Endothelial cell (in vitro differentiated cells): ENCODE measurements around the gene SNX27. TPM values are rescaled to one million over a fixed set of nuclear protein-coding genes. Genes with fewer than 3 reads are reported as not detected.

ENCODE experiments used
- DNase-seq: peaks from one replicate; pipeline ENCODE4 v3.0.0; 2021; ENCODE audit warnings: low spot score
- H3K27ac Mint-ChIP-seq: one replicate; pipeline ENCODE4 v1.8.0; 2021; ENCODE audit warnings: mixed read lengths, inconsistent platforms; ENCODE audit not compliant: unreplicated experiment
- H3K27me3 Mint-ChIP-seq: one replicate; pipeline ENCODE4 v1.8.0; 2021; ENCODE audit warnings: mild to moderate bottlenecking, moderate library complexity, mixed read lengths, inconsistent platforms; ENCODE audit not compliant: unreplicated experiment
- H3K36me3 Mint-ChIP-seq: one replicate; pipeline ENCODE4 v1.8.0; 2021; ENCODE audit warnings: mild to moderate bottlenecking, low read depth, mixed read lengths, inconsistent platforms; ENCODE audit not compliant: unreplicated experiment
- H3K4me1 Mint-ChIP-seq: one replicate; pipeline ENCODE4 v1.8.0; 2021; ENCODE audit warnings: mild to moderate bottlenecking, mixed read lengths, inconsistent platforms; ENCODE audit not compliant: unreplicated experiment
- H3K4me3 Mint-ChIP-seq: one replicate; pipeline ENCODE4 v1.8.0; 2021; ENCODE audit warnings: mild to moderate bottlenecking, mixed read lengths, inconsistent platforms; ENCODE audit not compliant: unreplicated experiment
- H3K9me3 Mint-ChIP-seq: one replicate; pipeline ENCODE4 v1.8.0; 2021; ENCODE audit warnings: mixed read lengths, inconsistent platforms; ENCODE audit not compliant: unreplicated experiment
- total RNA-seq: library from RNA; stranded (reverse); fragmentation: NEBNext Ultra II Directional; extraction: Animal tissue kit (Norgen Biotek cat#: 25700); gene quantifications from one replicate; pipeline ENCODE4 v1.2.1, GENCODE V29; 2021; ENCODE audit not compliant: unreplicated experiment
- TF ChIP-seq, protein P1 (sequence below): fragments of 200-600 bp; sonication (generic); IDR thresholded peaks from one replicate; pipeline ENCODE4 v1.5.0; 2021; ENCODE audit warnings: antibody characterized with exemption; ENCODE audit not compliant: unreplicated experiment

The SNX27 gene
- total RNA-seq, 1 donor from 2014 or later: 28.9 TPM

DNA sequence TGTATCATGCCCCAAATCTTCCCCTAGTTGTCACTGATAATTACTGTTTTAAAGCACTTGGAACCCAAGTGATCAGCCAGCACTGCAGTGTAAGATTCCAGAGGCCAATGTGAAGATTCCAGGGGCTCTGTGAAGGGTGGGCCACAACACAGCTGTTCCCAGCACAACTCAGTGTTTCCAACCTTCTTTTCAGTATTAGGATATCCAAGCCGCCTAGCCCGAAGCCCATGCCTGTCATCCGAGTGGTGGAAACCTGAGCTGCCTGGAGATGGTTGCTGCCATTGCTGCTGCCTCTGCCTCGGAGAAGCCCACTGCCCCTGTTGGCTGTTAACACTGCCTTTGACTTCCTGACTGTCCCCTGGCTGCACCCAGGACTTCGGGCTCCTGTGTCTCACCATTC is 30.4 kb upstream of the SNX27 start:
- no peak for DNase-seq
- H3K4me3 Mint-ChIP-seq: no peak overlapping the region
- no peak overlapping the region for H3K27ac Mint-ChIP-seq
- peaks cover 32% of the 10 kb centered on the region for H3K36me3 Mint-ChIP-seq
- H3K9me3 Mint-ChIP-seq: no peaks in the 10 kb centered on the region
- no peaks in the 10 kb centered on the region for H3K4me1 Mint-ChIP-seq
- H3K27me3 Mint-ChIP-seq: no peaks in the 10 kb centered on the region
- TF ChIP-seq, protein P1, sequence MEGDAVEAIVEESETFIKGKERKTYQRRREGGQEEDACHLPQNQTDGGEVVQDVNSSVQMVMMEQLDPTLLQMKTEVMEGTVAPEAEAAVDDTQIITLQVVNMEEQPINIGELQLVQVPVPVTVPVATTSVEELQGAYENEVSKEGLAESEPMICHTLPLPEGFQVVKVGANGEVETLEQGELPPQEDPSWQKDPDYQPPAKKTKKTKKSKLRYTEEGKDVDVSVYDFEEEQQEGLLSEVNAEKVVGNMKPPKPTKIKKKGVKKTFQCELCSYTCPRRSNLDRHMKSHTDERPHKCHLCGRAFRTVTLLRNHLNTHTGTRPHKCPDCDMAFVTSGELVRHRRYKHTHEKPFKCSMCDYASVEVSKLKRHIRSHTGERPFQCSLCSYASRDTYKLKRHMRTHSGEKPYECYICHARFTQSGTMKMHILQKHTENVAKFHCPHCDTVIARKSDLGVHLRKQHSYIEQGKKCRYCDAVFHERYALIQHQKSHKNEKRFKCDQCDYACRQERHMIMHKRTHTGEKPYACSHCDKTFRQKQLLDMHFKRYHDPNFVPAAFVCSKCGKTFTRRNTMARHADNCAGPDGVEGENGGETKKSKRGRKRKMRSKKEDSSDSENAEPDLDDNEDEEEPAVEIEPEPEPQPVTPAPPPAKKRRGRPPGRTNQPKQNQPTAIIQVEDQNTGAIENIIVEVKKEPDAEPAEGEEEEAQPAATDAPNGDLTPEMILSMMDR: no peak

DNA sequence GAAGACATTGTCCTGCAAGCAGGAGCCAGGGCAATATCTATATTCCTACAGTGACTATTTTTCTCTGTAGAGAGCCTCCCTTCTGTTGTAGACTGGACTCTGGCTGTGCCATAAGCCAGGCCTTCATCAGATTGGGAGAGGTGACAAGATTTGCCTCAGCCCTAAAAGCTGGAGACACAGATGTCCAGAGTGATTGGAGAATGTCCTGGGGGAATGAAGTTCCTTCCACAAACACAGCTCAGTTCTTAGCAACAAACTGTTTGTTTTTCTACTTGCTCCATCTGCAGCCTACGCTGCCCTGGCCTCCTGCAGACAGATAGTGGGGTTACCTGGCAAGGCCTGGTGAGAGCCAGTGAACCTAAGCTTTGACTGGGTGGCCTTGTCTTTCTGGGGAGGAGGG is 29.9 kb upstream of the SNX27 start:
- no peaks in the 10 kb centered on the region for H3K27me3 Mint-ChIP-seq

DNA sequence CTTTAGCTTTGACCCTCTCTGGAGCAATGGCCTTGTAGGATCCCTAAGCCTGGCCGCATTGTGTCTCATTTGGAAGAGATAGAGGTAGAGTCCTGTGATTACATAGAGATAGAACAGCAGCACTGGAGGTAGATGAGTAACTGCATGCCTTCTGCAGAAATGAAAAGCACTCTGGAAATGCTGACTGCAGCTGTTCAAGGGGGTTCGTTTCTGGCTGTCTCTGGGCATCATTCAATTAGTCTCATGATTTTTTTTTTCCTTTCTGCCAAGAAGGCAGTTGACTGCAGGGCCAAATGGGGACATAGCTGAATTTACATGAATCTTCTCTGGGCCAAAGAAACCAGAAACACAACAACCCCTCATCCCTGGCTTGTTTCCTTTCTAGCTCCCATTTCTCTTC is 28.1 kb upstream of the SNX27 start:
- no peak overlapping the region for H3K27ac Mint-ChIP-seq
- H3K4me3 Mint-ChIP-seq: no peak overlapping the region
- H3K36me3 Mint-ChIP-seq: peaks cover 25% of the 10 kb centered on the region
- no peaks in the 10 kb centered on the region for H3K27me3 Mint-ChIP-seq
- H3K9me3 Mint-ChIP-seq: no peaks in the 10 kb centered on the region
- TF ChIP-seq, protein P1: no peak
- H3K4me1 Mint-ChIP-seq: no peaks in the 10 kb centered on the region
- DNase-seq: no peak

More for the DNA sequence above, 29.9 kb upstream of the SNX27 start:
- no peak for DNase-seq
- TF ChIP-seq, protein P1: no peak
- Mint-ChIP-seq H3K4me1 (no peaks in the 10 kb centered on the region), H3K36me3 (peaks cover 32% of the 10 kb centered on the region), H3K4me3 (no peak overlapping the region), H3K9me3 (no peaks in the 10 kb centered on the region), H3K27ac (no peak overlapping the region)

DNA sequence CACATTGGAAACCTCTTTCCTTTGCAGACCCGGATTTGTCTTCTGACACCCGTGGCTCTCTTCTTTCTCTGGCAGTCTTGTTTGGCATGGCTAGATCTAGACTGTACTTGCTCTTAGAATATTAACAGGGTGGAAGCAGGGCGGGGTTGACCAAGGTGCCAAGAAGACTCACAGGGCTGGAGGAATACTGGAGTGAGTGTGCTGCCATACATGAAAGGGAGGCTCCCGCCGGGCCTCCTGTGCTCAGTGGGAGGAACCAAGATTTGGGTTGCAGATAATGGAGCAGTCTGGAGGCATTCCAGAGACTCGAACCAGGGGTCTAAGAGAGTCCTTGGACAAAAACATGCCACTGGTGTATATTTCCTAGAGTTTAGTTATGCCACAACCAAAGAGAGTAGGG is 27.6 kb upstream of the SNX27 start:
- TF ChIP-seq, protein P1: no peak
- no peaks in the 10 kb centered on the region for H3K9me3 Mint-ChIP-seq
- no peaks in the 10 kb centered on the region for H3K4me1 Mint-ChIP-seq
- DNase-seq: no peak
- H3K27ac Mint-ChIP-seq: no peak overlapping the region
- H3K4me3 Mint-ChIP-seq: no peak overlapping the region
- H3K27me3 Mint-ChIP-seq: no peaks in the 10 kb centered on the region
- peaks cover 25% of the 10 kb centered on the region for H3K36me3 Mint-ChIP-seq

DNA sequence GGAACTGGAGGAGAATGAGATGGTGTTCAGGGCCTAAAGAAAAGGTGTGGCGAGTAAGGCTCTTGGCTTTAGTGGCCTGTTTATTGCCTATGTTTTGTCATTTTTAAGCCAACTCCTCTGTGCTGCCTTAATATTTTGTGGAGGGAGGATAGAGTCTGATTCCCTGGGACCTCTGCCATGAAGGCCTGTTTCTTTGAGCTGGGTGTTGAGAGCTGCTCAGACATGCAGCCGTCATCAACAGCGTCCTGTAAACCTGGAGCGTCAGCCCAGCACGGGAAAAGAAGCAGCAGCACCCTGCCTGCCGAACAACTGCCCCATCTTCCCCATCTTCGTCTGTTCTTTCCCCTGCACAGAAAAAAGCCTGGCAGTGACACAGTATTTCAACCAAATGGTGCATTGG is 27.1 kb upstream of the SNX27 start:
- H3K9me3 Mint-ChIP-seq: no peaks in the 10 kb centered on the region
- no peaks in the 10 kb centered on the region for H3K27me3 Mint-ChIP-seq
- no peak overlapping the region for H3K27ac Mint-ChIP-seq
- peaks cover 25% of the 10 kb centered on the region for H3K36me3 Mint-ChIP-seq
- TF ChIP-seq, protein P1: no peak
- H3K4me1 Mint-ChIP-seq: no peaks in the 10 kb centered on the region
- no peak for DNase-seq
- no peak overlapping the region for H3K4me3 Mint-ChIP-seq
